GOT3 (cell line): Measurements from ENCODE around the gene CTDNEP1.

Source experiments
- DNase-seq: peaks from one replicate; lab custom pipeline; 2025; ENCODE audit warnings: mixed read lengths; lab: John Stamatoyannopoulos, UW

CTDNEP1 gene

GRCh38 chr17:7215136-7215638 lies 36.3 kb downstream of the CTDNEP1 start:
- no peak for DNase-seq

GRCh38 chr17:7214300-7215135 lies 37.0 kb downstream of the CTDNEP1 start:
- DNase-seq = peak; percentile 77

- DNase-seq = no peak
Measured at GRCh38 chr17:7213895-7214299, 37.6 kb downstream of the CTDNEP1 start.

- no peak for DNase-seq
Measured at GRCh38 chr17:7211491-7212273, 39.9 kb downstream of the CTDNEP1 start.

- no peak for DNase-seq
Measured at GRCh38 chr17:7208754-7209460, 42.6 kb downstream of the CTDNEP1 start.

- DNase-seq = no peak
Measured at GRCh38 chr17:7208027-7208571, 43.4 kb downstream of the CTDNEP1 start.

- no peak for DNase-seq
Measured at GRCh38 chr17:7207120-7208001, 44.2 kb downstream of the CTDNEP1 start.

GRCh38 chr17:7205561-7205960 lies 46.0 kb downstream of the CTDNEP1 start:
- no peak for DNase-seq

GRCh38 chr17:7204828-7205461 lies 46.6 kb downstream of the CTDNEP1 start:
- no peak for DNase-seq

- DNase-seq = no peak
Measured at GRCh38 chr17:7204336-7204735, 47.2 kb downstream of the CTDNEP1 start.

GRCh38 chr17:7203391-7203790 lies 48.1 kb downstream of the CTDNEP1 start:
- DNase-seq = no peak

GRCh38 chr17:7196651-7197401 lies 54.7 kb downstream of the CTDNEP1 start:
- DNase-seq = no peak

- no peak for DNase-seq
Measured at GRCh38 chr17:7195971-7196370, 55.6 kb downstream of the CTDNEP1 start.
